Spleen (tissue), 11 donors: Measurements from ENCODE around the gene FCRL5. TPM values are rescaled to one million over a fixed set of nuclear protein-coding genes. Genes with fewer than 3 reads are reported as not detected.
"Not testable (repeated sequence)": the region's sequence is repeated elsewhere in the genome, so short reads cannot be mapped to it uniquely, and the experiment has no call there.

Experiments used
- DNase-seq: peaks from one replicate; pipeline ENCODE4 v3.0.0-alpha.2; 2020
- H3K27ac ChIP-seq, 8 donors: fragments of 200-600 bp; sonication (generic) in 7 of 8; 1 replicate in 4 of 8; 2 replicates in 4 of 8; pipeline versions ENCODE4 v1.5.0 to v1.8.0; 2016 to 2021; ENCODE audit warnings: inconsistent platforms in 4 of 8, mild to moderate bottlenecking in 4 of 8, moderate library complexity in 1 of 8
- H3K27me3 ChIP-seq, 7 donors: fragments of 200-600 bp; sonication (generic) in 6 of 7; replicated peaks in 1 of 7; 1 replicate in 4 of 7; 2 replicates in 3 of 7; pipeline versions ENCODE4 v1.5.0 to v1.8.0; 2016 to 2021; ENCODE audit warnings: inconsistent platforms in 3 of 7, mild to moderate bottlenecking in 1 of 7
- H3K36me3 ChIP-seq, 6 donors: fragments of 200-600 bp; sonication (generic) in 5 of 6; 1 replicate in 4 of 6; 2 replicates in 2 of 6; pipeline versions ENCODE4 v1.5.0 to v1.8.0; 2016 to 2021; ENCODE audit warnings: inconsistent platforms in 2 of 6
- H3K4me1 ChIP-seq, 6 donors: fragments of 200-600 bp; sonication (generic) in 5 of 6; 1 replicate in 3 of 6; 2 replicates in 3 of 6; pipeline versions ENCODE4 v1.5.0 to v1.8.0; 2016 to 2021; ENCODE audit warnings: inconsistent platforms in 3 of 6
- H3K4me3 ChIP-seq, 8 donors: fragments of 200-600 bp; sonication (generic) in 7 of 8; 1 replicate in 4 of 8; 2 replicates in 4 of 8; pipeline versions ENCODE4 v1.5.0 to v1.8.0; 2016 to 2021; ENCODE audit warnings: inconsistent platforms in 4 of 8, mild to moderate bottlenecking in 4 of 8, moderate library complexity in 2 of 8
- H3K9me3 ChIP-seq, 8 donors: fragments of 200-600 bp; sonication (generic) in 7 of 8; 1 replicate in 4 of 8; 2 replicates in 4 of 8; pipeline versions ENCODE4 v1.5.0 to v1.8.0; 2016 to 2021; ENCODE audit warnings: inconsistent platforms in 4 of 8
- CTCF ChIP-seq, 11 experiments: fragments of 200-600 bp in 7 of 11; fragments of 450-650 bp in 4 of 11; sonication (generic) in 4 of 11; IDR thresholded peaks in 8 of 11; conservative IDR thresholded peaks in 3 of 11; 1 replicate in 7 of 11; 2 replicates in 4 of 11; pipeline versions ENCODE4 v1.4.0 to v1.8.0; 2016 to 2021; ENCODE audit warnings: antibody characterized with exemption in 11 of 11, inconsistent platforms in 4 of 11, mild to moderate bottlenecking in 1 of 11
- POLR2A ChIP-seq, 3 donors: fragments of 450-650 bp; IDR thresholded peaks; one replicate each; pipeline ENCODE4 v1.5.1; 2017; ENCODE audit warnings: antibody characterized with exemption in 3 of 3, mild to moderate bottlenecking in 1 of 3
- POLR2AphosphoS5 ChIP-seq, 3 donors: sonication (generic); formaldehyde crosslinking; IDR thresholded peaks; one replicate each; pipeline ENCODE4 v1.5.1; 2017; ENCODE audit warnings: antibody characterized with exemption in 3 of 3
- WGBS, 5 donors: extraction: QIAGEN DNeasy Blood & Tissue Kit in 3 of 5; methylation state at CpG; one replicate each; pipeline versions ENCODE4 v1.1.5 to v1.1.7; 2013 to 2018; 5-methylcytosine and 5-hydroxymethylcytosine counted together
- intact Hi-C: fragments of 100-400 bp; cut with DNase I; formaldehyde crosslinking; loops from one replicate; pipeline ENCODE4 v1.15.0; 2023; ENCODE audit warnings: low total_unique reads
- polyA plus RNA-seq, 3 donors: library from polyadenylated mRNA; stranded (reverse); fragments of 200-250 nt; gene quantifications; one replicate each; pipeline ENCODE4 v1.2.1, GENCODE V29; 2013
- total RNA-seq, 7 donors: library from RNA; depleted of rRNA in 3 of 7; stranded (reverse); fragments of >200 nt in 3 of 7; fragmentation: NEBNext Ultra II Directional in 4 of 7; extraction: Animal tissue kit (Norgen Biotek cat#: 25700) in 4 of 7; gene quantifications; one replicate each; pipeline versions ENCODE4 v1.1.0 to v1.2.1, GENCODE V29; 2016 to 2021
- donor health status: healthy with polysubstance abuse.
- donor health status: DM: no; HTN: no; CAD: no; lungs with moderate emphysema.
- donor health status: DM: no; HTN: no; CAD: no.
- donor health status: Bipolar disorder and iron deficiency.
- donor health status: healthy.
- donor health status: DM: no; HTN: no; CAD: no.
- donor health status: DM: yes; HTN: yes; CAD: no.

Gene FCRL5
- total and polyA plus RNA-seq, 10 donors = 51.0 to 111 (median 68.2) TPM

DNA sequence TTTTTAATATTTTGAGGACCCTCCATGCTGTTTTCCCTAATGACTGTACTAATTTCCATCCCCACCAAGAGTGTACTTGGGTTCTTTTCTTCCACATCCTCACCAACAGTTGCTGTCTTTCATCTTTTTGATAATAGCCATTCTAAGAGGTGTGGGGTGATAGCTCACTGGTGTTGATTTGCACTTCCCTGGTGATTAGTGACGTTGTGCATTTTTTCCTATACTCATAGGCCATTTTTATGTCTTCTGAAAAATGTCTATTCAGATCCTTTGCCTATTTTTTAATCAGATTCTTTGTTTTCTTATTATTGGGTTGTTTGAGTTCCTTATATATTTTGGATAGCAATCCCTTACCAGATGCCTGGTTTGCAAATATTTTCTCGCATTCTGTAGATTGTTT is 64.2 kb downstream of the FCRL5 start:
- WGBS, 5 donors = 86 to 99% (median 91%) methylated on average over 2 of the region's 2 CpGs
- H3K4me3 ChIP-seq = no peak overlapping the region
- no peak for DNase-seq
- H3K9me3 ChIP-seq = no peaks in the 10 kb centered on the region
- H3K27me3 ChIP-seq = peaks cover 0 to 14% (median 0%) of the 10 kb centered on the region in 7 donors
- no peaks in the 10 kb centered on the region for H3K36me3 ChIP-seq
- no peak overlapping the region for H3K27ac ChIP-seq
- peaks cover 0 to 6% (median 0%) of the 10 kb centered on the region in 6 donors for H3K4me1 ChIP-seq
- TF ChIP-seq POLR2A (IDR thresholded peaks at IDR 0.05) (no peak), CTCF (IDR thresholded peaks at IDR 0.05 in 8 of 11, conservative IDR thresholded peaks at IDR 0.05 in 3 of 11) (no peak), POLR2AphosphoS5 (IDR thresholded peaks at IDR 0.05) (no peak)
- intact Hi-C loops = no loop called here

GRCh38 chr1:157487504-157487903 is 64.8 kb downstream of the FCRL5 start:
- H3K36me3 ChIP-seq = no peaks in the 10 kb centered on the region
- WGBS, 5 donors = 31 to 50% (median 48%) methylated on average over 1 of the region's 1 CpG
- no peak overlapping the region for H3K27ac ChIP-seq
- peaks cover 0 to 6% (median 0%) of the 10 kb centered on the region in 6 donors for H3K4me1 ChIP-seq
- intact Hi-C loops = no loop called here
- H3K27me3 ChIP-seq = peaks cover 0 to 14% (median 0%) of the 10 kb centered on the region in 7 donors
- TF ChIP-seq POLR2A (IDR thresholded peaks at IDR 0.05) = no peak
- no peak for TF ChIP-seq CTCF (IDR thresholded peaks at IDR 0.05 in 8 of 11, conservative IDR thresholded peaks at IDR 0.05 in 3 of 11)
- no peak for TF ChIP-seq POLR2AphosphoS5 (IDR thresholded peaks at IDR 0.05)
- DNase-seq = no peak
- no peaks in the 10 kb centered on the region for H3K9me3 ChIP-seq
- H3K4me3 ChIP-seq = no peak overlapping the region

- no peak for TF ChIP-seq POLR2AphosphoS5 (IDR thresholded peaks at IDR 0.05)
- TF ChIP-seq POLR2A (IDR thresholded peaks at IDR 0.05) = no peak
- TF ChIP-seq CTCF (IDR thresholded peaks at IDR 0.05 in 8 of 11, conservative IDR thresholded peaks at IDR 0.05 in 3 of 11) = no peak
- DNase-seq = no peak
- Histone ChIP-seq H3K9me3 (no peaks in the 10 kb centered on the region), H3K4me1 (peaks cover 0 to 6% (median 0%) of the 10 kb centered on the region in 6 donors), H3K27ac (no peak overlapping the region), H3K4me3 (no peak overlapping the region), H3K27me3 (peaks cover 0 to 11% (median 0%) of the 10 kb centered on the region in 7 donors), H3K36me3 (no peaks in the 10 kb centered on the region)
- WGBS, 5 donors = 11 to 13% (median 11%) methylated on average over 2 of the region's 2 CpGs
- intact Hi-C loops = no loop called here
Observed at GRCh38 chr1:157487096-157487495, 65.2 kb downstream of the FCRL5 start.

DNA sequence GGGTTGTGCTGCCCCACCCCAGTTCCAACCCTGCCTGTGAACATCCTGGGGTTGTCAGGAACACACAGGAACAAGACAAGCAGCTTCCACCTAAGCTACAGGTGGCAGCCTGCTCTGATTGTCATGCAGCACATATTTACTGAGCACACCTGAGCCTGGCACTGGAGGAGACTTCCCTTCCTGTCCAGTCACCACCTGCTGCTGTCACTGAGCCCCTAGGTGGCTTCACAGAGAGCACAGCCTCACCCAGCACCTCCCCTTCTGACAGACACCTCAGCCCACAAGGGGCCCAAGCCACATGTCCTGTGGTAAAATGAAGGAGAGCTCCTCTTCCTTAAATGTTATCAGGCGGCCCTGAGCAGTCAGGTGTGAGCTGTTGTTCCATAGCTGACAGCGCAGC is 65.9 kb downstream of the FCRL5 start:
- H3K36me3 ChIP-seq, H3K9me3 ChIP-seq, H3K27me3 ChIP-seq, H3K4me1 ChIP-seq, intact Hi-C loops, H3K27ac ChIP-seq, H3K4me3 ChIP-seq, DNase-seq: not testable (repeated sequence)
- WGBS, 5 donors = 53 to 76% (median 72%) methylated on average over 2 of the region's 2 CpGs; no CpG with 5 or more reads in 1 of the 5 donors

DNA sequence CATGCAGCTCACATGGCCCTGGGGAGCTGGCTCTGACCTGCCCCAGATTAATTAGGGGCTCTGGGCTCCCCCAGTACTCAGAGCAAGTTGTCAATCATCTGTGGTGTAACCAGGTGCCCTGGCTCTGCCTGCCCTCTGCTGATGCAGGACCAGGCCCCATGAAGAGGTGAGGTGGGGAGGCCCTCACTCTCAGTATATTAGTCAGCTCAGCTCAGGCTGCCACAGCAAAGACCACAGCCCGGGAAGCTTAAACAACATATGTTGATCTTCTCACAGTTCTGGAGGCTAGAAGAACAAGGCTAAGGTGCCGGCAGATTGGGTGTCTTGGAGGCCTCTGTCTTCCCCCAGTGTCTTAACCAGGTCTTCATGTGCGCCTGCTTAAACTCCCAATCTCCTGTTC is 66.5 kb downstream of the FCRL5 start:
- TF ChIP-seq CTCF (IDR thresholded peaks at IDR 0.05 in 8 of 11, conservative IDR thresholded peaks at IDR 0.05 in 3 of 11) = no peak
- TF ChIP-seq POLR2A (IDR thresholded peaks at IDR 0.05) = no peak
- no peak for TF ChIP-seq POLR2AphosphoS5 (IDR thresholded peaks at IDR 0.05)
- H3K4me1 ChIP-seq = peaks cover 0 to 6% (median 0%) of the 10 kb centered on the region in 6 donors
- peaks cover 0 to under 1% (median 0%) of the 10 kb centered on the region in 7 donors for H3K27me3 ChIP-seq
- no peak overlapping the region for H3K27ac ChIP-seq
- 89 to 95% (median 91%) methylated on average over 3 of the region's 3 CpGs for WGBS, 5 donors
- no peaks in the 10 kb centered on the region for H3K36me3 ChIP-seq
- H3K9me3 ChIP-seq = peaks cover 0 to 1% (median 0%) of the 10 kb centered on the region in 8 donors
- intact Hi-C loops = no loop called here
- no peak overlapping the region for H3K4me3 ChIP-seq
- DNase-seq = no peak
